ENCODE measurements around the gene CDH4.

Gene CDH4

DNA sequence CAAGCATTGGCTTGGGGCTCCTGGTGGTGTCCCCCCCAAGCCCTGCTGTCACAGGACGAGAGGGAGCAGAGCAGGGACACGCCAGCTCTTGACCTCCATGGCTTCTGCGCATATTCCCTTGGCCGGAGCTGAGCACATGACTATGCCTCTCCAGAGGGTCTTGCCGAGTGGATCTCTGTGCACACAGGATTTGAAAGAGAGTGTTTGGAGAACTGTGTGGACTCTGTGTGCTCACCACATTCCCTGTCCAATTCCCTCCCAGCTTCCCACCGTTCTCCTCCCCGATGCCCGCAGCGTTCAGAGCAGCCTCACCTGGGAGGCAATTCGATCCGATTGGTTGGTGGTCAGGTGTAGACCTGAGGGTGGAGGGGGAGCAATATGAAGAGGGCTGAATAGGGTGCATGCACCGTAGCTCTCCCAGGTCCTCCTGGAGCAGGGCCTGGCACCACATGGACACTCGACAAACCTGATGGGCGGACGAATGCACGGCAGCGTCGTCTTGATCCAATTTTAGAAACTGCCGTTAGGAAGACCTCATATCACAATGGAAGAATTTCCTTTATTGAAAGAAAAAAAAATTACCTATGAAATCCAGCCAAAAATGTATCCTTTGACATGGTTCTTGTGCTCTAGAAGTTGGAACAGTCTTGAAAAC is 287.8 kb downstream of the CDH4 start:
- DNase-seq, result no peak

DNA sequence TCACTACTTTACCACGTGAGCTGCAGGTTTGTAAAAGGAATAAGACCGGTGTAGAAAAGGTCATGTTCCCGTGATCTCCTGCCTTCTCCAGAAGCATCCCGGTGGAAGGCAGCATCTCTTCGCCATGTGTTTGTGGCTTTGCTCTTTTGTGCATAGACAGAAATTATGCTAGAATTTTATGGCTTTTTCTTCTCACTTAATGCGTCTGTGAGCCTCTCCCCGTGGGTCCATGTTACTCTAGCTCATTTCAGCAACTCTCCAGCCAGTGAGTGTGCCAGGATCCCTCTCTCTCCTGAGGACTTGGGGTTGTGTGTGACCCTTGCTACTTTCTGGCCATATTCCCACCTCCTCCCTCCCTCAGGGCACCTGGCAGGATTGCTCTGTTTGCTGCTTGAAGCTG is 289.5 kb downstream of the CDH4 start:
- DNase-seq, result no peak

DNA sequence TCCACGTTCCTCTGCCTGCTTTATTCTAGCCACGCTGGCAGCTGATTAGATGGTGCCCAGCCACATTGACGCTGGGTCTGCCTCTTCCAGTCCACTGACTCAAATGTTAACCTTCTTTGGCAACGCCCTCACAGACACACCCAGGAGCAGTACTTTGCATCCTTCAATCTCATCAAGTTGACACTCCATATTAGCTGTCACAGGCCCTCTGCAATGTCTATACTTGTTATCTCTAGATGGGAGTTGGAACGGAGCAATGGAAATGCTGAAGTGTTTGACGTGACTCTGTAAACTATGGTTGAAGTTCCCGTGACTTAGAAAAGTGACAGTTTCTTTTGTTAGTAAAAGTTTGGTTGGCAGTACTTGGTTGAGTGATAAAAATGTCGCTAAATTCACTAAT is 291.0 kb downstream of the CDH4 start:
- no peak for DNase-seq

DNA sequence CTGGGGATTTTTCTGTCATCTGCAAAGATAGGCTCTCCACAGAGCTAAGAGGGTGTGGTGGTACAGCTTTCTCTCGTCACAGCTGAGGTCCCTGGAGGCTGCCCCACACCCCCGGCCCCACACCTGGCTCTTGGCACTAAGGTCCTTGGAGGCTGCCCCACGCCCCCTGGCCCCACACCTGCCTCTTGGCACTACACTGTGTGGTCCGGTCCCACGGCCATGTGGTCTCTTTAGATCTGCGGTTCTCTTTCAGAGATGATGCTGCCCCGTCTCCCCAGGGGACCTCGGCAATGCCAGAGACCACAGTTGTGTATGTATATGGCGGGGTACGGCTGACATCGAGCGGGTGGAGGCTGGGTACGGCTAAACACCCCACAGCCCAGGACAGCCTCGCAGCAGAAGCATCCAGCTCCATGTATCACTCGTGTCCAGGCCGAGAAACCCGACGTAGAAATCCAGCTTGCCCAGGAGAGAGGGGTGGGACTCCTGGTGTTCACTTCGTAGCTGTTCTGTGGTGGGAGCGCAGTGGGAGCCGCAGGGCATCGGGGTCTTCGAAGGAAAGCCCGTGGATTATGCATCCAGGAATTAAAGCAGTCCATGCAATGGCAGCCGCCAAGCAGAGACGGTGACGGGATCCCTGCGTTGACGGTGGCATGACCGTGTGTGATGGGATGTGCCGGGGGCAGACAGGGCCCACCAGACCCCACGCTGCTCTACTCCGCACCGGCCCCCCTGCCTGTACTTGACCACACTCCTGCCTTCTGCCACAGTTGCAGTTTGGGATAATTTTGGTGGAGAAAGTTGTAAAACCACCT is 292.1 kb downstream of the CDH4 start:
- DNase-seq, result no peak

DNA sequence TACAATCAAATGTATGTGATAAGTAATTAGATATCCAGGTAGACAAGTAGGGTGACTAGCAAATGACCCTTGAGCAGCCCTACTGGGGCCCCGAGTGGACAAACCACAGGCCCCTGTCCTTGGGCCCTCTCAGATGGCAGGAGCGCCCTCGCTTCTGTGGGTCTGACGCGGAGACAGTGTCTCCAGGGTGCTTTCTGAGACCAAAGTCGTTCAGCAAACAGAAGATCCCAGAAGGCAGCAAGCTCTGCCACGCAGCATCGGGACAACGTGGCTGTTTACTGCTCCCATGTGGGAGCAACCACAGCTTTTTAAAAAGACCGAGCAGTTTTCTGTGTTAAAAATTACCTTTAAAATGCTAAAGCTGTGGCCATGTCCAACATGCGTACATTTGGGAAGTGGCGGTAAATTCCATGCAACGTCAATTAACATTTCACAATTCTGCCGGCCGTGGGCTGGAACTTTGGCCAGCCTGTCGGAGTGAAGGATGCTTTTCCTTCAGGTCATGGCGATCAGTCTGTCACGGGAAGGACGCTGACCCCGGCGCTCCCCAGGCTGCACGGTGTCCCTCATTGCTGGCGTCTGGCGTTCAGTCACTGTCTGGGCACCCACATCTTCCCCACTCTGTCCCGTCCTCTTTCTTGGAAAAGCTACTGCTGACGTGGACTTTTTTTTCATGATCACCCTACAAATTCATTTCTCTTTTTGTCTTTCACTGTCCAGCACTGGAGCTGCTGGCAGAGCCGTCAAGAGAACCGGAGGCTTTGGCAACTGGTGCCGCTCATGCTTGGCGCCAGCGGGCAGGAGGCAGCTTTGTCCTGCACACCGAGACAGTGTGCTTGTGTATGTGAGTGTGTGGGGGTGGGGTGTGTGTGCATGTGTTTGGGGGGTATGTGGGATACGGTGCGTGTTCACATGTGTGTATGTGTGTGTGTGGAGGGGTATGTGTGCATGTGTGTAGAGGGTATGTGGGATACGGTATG is 293.1 kb downstream of the CDH4 start:
- DNase-seq, result no peak

DNA sequence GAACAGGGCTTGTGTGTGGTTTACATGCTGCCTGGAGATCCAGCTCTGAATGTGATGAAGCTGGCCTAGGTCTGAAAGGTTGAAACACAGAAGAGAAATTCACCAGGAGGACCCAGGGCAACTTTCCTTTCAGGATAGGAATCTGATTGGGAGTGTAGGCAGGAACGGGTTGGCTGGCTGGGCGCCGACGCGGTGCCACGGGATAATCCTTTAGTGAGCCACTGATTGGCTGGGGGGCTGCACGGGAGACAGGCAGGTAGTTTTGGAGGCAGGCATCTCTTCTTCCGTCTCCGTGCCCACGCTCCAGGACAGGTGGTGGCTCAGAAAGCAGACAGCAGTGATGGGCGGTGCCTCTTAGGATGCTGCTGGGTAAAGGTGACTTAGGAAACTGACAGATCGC is 294.6 kb downstream of the CDH4 start:
- no peak for DNase-seq

DNA sequence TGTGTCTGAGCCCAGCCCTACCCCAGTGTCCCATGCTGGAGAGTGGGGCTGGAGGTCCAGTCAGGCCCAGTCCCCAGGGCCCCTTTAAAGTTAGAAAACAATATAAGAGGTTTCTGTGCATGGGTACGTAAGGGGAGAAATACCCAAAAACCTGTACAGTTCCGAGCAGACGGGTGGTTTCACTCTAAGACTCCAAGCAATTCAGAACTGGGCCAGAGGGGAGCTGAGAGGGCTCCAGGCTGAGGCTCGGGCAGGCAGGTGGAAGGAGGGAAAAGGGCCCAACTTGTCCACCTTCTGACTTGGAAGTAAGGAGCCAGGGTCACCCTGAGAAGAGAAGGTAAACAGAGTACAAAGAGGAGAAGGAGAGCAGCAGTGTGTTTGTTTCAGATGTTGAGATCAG is 296.0 kb downstream of the CDH4 start:
- DNase-seq, result no peak

DNA sequence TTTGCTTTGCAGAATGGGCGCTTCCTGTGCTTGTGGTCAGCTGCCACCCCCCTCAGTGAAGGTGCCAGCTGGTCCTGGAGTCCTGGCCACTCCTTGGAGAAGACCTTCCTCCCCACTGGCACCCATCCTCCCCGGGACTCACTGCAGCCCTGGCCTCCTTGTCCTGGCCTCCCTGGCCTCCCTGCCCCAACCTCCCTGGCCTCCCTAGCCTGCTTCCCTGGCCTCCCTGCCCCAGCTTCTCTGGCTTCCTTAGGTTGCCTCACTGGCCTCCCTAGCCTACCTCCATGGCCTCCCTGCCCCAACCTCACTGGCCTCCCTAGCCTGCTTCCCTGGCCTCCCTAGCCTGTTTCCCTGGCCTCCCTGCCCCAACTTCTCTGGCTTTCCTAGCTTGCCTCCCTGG is 297.8 kb downstream of the CDH4 start:
- DNase-seq, result no peak

DNA sequence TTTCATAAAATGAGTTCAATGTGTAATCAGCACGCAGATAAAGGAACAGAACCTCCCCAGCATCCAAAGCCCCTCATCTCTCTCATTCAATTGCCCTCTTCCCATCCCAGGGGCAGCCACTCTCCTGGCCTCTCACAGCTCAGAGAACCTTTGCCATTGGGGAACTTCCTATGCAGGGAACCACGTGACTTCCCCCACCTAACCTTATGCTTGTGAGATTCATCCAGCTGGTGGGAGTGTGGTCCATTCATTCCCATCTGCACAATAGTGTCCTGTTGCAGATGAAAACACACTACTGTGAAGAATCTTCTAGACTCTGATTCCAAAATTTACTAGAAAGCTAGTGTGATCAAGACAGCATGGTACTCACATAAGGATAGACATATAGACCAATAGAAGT is 299.3 kb downstream of the CDH4 start:
- DNase-seq, result no peak

DNA sequence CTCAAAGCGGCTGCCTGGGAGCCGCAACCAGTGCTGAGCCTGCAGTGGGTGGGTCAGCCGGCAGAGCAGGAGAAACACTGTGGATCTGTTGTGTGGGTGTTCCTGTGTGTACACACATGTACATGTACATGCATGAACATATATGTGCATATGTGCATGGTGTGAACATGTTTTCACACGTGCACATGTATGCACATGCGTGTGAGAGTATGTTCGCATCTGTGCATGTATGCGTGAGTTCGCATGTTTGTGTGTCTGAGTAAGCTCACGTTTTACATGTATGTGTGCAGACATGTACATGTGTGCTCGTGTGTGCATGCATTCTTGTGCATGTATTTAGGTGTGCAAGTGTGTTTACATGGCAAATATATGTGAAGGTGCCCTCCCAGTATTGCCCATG is 302.6 kb downstream of the CDH4 start:
- DNase-seq, result no peak

DNA sequence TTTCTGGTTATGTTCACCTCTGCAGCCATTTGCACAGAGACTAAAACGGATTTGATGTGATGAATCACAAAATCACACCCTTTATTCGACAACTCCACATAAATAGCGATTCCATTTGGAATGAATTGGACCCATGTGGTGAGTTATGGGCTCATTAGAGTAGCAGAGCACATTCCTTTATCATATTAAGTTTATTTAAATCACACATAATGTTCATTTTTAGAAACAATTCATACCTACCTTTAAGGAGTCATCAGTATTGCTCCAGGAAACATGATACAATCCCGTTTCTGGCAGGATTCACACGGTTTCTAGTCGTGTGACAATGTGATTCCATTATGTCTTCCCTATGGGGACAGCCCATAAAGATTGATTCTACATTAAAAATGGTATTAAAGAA is 303.5 kb downstream of the CDH4 start:
- no peak for DNase-seq

DNA sequence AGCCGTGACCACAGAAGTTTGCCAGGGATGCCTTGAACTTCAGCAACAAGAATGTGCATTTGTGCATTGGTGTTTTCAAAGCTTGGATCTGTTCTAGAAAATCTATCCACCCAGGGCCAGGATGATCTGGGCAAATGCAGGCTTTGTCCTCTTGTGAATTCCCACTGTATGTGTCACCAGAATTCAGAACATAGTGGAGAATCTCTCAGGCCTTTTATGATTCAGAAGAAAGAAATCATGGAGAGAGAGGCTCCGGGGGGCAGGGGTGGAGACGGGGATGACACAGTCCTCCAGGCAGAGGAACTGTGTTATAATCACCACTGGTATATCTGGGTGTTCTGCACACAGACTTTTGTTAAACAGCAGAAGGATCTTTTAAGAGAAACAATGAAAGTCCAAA is 304.1 kb downstream of the CDH4 start:
- no peak for DNase-seq

DNA sequence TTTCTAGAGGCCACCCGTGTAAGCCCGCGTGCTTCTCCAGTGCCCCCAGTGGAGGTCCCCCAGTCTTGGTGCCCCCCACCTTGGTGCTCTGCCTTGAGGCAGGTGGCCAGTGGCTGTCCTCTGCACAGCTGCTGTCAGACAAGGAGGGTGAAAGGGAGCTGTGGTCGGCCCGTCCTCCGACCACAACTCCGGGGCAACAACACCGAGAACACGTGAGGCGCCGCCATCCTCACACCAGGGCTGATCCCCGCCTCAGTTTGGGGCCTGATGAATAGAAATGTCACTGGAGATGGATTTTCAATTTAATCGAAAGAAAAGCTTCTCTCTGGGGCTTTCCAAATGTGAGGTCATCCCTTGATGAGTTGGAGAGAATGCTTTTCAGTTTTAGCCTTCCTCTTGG is 304.6 kb downstream of the CDH4 start:
- DNase-seq, result no peak

DNA sequence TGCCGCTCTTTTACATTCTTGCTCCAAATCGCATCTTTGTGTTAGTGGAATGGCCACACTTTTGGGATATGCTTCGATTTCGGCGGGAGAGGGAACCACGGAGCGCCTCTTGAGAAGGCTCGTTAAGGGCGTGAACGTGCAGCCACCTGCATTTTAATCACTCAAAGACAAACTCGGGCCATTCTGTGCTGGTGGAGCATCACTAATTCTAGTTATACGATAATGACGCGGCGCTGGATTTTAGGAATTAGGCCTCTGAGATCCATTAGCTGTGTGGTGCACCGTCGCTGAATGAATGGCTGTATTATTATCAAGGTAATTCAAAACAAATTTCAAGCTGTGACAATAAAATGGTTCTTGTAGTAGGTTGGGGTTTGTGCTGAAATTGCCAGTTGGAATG is 305.6 kb downstream of the CDH4 start:
- DNase-seq, result no peak

DNA sequence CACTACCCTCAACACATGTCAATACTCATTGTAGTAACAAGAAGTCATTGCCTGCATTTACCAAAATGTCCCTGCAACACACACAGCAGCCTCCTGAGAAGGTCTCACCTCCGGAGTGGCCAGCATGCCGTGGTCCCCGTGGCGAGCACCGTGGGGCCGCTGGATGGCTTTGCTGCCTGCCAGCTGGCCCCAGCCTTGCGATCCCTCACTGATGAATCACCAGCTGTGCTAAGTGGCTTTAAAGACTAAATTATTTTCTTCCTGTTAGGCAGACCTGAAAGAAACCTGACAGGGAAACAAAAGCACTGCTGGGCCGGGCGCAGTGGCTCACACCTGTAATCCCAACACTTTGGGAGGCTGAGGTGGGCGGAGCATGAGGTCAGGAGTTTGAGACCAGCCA is 306.7 kb downstream of the CDH4 start:
- DNase-seq, result no peak

DNA sequence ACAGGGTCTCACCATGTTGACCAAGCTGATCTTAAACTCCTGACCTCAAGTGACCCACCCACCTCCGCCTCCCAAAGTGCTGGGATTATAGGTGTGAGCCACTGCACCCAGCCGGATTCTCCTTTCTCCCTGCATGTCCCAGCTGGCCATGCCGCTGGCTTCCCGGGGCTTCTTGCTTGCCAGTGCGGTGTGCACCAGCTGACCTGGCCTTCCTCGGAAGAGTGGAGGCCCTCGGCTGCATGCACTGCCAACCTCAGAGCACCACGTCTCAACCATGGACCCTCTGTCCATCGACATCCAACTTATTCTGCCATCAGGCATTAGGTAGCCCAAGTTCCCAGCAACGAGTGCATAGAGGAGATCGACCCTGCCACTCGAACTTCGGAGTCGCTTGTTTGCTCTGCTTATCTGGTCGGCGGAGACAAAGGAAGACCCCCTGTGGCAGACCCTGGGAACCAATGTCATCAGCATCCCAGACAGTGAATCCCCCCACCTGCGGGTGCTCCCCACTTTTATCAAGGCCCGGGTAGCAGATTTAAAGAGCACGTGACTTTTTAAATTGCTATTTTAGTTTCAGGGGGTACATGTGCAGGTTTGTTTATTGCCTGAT is 307.8 kb downstream of the CDH4 start:
- DNase-seq, result no peak

DNA sequence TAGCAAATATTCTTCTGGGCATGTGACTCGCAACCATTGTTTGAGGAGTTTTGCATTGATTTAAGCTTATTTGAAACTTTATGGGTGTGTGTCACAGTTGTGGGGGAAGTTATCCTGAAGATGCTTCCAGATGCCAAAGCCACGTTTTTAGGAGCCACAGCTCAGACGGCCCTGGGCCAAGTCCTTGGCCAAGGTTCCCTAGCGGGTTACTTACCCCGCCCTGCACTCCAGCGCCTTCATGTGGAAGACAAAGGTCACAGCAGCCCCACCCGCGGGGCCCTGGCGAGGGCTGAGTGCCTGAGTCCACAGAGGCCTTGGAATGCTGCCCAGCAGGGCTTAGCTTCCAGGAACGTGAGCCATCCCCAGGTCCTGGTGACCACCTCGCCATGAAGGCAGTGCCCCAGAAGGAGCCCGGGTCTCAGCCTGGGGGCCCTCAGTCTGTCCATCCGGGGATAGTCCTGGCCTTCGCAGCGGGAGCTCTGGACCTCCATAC is 308.3 kb downstream of the CDH4 start:
- no peak for DNase-seq

DNA sequence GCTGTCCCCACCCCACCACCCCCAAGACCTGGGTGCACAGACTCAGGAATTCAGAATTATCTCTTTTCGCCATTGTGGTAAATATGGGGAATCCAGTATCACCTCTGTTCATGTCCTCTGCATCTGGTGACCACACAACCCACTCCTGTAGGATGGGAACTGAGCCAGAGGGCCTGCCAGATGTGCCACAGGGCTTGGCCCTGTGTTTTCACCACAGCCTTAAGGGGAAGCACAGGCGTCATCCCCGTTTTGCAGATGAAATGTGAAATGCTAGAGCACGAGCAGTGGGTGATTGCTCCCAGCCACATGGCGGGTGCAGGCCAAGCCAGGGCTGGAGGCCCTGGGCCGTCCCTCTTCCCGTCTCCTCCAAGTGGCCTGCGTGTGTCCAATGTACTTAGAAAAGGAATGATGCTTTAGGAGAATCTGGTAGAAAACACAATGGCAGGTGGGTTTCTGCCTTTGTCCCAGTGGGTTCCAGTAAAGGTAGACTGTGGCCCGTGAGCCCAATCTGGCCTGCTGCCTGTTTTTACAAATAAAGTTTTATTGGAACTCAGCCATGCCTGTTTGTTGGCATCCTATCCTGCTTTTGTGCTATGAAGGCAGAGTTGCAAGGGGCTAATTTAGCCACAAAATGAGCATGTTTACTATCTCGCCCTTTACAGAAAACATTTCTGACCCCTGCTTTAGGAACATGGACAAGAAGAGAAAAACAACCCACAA is 309.2 kb downstream of the CDH4 start:
- DNase-seq, result no peak

DNA sequence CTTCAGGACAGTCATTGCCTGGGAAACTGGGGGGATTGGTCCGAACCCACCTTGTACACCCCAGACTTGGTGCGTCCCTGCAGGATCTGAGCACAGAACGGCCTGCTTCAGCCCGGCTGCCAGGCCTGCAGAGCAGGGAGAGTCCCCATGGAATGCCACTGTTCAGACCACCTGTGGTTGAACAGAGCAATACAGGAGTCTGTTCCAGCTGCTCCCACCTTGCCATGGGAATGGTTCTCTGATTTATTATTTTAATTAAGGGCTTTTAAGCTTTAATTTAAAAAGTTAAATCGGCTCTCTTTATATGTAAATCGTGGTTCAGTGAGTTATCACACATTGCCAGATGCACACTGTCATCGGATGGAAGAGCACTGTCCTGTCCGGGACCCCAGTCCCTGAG is 310.4 kb downstream of the CDH4 start:
- no peak for DNase-seq

DNA sequence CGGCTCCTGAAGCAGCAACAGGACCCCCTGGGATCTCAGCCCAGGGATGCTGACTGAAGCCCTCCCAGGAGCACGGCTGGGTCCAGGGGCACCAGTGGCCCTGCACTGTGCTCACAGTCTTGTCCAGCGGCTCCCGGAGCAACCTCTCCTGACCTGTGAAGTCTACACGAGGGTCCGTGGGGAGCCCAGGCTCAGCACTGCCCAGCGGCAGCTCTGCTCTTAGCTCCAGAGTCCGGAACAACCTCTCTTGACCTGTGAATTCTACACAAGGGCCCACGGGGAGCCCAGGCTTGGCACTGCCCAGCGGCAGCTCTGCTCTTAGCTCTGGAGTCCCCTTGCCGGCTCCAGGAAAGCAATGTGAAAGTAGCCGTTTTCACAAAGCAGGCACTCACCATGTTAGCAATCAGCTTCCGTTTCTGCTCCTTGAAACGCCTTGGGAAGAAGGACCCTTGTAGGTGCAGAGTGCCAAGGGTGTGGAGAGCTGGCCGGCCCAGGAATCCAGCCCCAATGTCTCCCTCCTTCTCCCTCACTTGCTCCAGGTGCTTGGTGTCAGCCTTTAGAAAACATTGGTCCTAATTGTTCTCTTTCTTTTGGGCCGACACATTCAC is 310.9 kb downstream of the CDH4 start:
- DNase-seq, result no peak

DNA sequence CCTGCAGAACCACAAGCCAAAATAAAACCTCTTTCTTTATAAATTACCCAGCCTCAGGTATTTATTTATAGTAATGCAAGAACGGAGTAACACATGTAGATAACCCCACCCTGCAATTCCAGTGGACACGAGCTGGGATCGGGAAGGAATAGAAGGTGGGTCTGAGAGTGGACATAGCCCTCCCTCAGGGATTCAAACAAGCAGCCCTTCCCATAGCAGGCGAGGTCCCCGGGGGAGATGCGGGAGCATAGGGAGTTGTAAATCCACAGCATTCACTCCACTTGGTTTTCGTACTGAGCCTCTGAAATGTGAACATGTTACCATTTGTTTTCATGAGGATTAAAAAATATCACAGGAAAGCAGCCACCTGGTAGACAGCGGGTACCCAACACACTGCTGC is 312.6 kb downstream of the CDH4 start:
- no peak for DNase-seq

DNA sequence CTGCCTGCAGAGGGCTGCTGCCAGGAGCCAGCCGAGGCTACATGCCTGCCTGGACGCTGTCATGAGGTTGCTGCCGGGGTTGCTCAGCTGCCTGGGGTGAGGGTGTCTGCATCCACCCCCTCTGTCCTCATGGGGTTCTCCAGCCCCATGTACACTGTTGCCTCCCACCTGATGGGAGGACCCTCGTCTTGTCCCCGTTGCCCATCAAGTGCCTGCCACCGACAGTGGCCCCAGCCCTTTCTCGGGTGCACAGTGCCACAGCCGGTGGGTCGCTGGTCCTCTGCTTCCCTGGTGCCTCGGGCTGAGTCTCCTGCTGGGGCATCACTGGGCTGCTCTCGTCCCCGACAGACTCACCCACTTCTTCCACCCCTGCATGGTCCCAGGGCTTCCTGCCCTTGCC is 313.7 kb downstream of the CDH4 start:
- DNase-seq, result no peak

Measured in eye (tissue), 1 donor.